HG02870 (cell line): ENCODE measurements around the gene FNTB.

ENCODE experiments used
- ATAC-seq: cut with Tn5 transposase; IDR thresholded peaks from one replicate; pipeline ENCODE4 v1.9.1; 2021; ENCODE audit warnings: mild to moderate bottlenecking, moderate library complexity; ENCODE audit not compliant: unreplicated experiment

The FNTB gene

DNA sequence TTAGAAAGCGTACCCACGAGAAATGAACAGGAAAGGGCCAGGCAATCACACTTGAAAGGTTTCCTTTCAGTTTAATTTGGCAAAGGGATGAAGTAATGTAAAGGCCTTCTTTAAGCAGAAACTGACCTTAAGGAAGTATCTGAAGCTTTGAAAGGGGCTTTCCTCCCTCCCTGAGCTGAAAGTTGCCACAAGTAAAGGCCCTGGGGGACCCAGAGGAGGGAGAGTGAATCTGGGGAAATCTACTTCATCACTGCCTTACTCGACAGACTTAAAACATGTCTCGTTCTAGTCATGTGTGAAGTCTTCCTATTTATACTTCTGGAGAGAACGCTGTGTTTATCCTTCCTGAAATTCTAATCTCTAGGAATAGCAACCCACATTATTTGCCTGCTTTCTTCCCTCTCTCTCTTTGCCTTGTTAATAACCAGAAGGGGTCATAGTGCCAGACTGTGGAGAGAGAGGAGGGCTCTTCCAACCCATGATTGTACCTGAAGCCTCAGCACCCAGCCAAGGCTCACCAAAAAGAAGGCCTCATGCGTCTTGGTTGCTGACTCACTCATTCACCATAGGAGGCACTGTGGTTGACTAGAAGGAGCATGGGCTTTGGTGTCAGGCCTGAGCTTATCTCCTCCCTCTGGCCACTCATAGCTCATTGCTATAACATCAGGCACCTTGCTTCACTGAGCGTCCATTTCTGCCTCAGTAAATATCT, 33.9 kb upstream of the FNTB start:
- peak; percentile 84 for ATAC-seq

DNA sequence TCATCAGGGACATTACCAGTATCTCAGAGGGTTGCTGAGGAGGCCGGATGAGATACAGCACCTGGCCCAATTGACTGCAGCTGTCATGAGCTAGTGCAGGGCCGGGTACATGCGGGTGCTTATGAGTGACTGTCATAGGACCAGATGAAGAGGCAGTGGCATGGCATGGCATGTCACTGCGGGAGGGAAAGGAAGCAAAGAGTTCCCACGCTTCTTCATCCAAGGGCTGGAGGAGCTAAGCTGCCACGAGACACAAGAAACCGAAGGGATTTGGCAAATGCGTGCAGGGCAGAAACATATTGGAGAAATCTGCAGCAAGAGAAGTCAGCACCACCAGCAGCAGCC, 33.4 kb upstream of the FNTB start:
- no peak for ATAC-seq

DNA sequence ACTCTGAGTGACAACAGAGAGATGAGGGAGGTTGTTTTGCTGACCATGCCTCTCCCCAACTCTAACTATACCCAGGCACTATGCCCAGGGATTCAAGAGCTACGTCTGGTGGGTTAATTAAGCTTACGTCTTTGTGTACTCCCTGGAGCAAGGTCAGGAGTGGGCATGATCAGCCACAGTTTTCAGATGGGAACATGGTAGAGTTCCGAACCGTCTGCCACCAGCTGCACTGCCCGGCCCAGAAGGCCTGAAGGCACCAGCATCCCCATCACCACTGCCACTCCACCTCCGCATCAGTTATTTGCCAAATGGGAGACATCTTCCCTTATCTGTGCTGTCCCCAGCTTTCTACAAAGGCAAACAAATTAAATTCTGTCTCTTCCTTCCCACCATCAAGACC, 33.0 kb upstream of the FNTB start:
- no peak for ATAC-seq

DNA sequence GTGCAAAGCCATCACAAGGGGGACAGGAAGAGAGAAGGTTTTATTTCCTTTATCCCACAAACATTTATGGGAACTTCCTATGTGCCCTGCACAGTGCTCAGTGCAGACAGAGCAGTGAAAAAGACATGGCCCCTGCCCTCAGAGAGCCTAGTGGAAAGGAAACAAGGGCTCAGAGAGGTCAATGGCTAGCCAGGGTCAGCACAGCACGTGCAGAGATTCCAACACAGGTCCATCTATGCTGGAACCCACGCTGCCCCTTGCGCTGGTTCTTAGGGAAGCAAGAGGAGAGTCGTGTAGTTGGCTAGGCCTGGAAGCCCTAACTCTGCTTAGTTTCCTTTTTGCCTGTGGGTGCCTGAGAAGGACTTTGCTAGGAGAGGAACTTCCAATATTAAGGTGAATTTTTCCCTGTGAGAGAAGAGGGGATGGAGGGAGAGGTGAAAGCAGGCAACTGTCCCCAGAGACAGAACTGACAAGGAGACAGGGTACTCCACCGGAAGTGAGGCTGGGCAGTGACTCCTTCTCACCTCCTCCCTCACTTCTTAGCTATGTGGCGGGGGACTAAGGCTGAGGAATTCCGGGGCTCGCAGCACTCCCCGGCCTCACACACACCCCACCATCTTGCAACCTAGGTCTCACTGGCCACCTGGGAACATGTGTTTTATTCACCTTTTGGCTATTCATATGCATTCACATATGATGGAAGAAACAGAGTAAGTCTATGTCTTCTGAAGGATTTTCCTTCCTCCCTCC, 32.0 kb upstream of the FNTB start:
- ATAC-seq = no peak

DNA sequence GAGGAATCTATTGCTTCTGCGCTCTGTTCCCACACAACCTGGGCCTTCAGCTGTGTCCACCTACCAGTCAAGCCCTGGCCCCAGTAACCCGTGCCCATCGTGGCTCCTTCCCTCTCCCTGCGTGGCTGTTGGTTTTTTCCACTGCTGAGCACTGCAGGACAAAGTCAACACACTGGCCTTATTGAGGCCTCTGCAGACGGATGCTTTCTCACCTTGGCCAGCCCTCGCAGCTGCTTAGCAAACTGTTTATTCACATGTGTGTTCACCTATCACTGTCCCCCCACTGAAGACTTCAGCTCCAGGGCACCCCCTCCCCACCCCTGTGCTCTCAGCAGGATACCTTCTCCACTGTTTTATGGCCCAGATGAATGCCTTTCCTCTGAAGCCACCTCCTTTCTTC, 31.4 kb upstream of the FNTB start:
- ATAC-seq = no peak

DNA sequence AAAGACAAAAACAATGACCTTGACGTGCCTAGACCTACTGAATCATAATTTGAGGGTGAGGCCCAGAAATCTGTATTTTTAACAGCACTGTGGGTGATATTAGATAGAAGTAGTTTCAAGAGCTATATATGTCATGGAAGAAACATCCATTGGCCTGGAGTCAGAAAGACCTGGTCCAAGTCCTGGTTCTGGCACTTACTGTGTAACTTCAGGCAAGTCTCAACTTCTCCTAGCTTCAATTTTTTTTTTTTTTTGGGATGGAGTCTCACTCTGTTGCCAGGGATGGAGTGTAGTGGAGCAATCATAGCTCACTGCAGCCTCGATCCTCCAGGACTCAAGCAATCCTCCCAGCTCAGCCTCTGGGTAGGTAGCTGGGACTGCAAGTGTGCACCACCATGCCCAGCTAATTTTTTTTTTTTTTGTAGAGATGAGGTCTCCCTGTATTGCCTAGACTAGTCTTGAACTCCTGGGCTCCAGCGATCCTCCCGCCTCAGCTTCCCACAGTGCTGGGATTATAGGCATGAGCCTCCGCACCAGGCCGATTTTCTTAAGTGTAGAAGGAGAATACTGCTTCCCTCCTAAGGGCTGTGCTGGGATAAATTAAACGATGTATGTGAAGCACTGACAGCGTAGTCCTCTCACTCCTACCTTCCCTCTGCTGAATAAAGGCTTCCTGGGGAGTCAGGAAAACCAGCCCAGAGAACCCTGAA, 29.8 kb upstream of the FNTB start:
- ATAC-seq = no peak

DNA sequence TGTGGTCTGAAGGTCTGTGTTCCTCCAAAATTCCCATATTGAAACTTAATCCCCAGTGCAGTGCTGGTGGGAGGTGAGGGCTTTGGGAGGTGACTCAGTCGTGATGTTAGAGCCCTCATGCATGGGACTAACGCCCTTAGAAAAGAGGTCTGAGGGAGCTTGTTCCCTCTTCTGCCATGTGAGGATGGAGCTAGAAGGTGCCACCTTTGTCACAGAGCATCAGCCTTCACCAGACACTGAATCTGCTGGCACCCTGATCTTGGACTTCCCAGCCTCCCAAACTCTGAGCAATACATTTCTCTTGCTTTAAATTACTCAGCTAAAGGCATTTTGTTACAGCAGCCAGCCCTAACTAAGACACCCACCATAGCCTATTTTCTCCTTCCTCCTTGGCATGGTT, 28.5 kb upstream of the FNTB start:
- ATAC-seq = no peak

DNA sequence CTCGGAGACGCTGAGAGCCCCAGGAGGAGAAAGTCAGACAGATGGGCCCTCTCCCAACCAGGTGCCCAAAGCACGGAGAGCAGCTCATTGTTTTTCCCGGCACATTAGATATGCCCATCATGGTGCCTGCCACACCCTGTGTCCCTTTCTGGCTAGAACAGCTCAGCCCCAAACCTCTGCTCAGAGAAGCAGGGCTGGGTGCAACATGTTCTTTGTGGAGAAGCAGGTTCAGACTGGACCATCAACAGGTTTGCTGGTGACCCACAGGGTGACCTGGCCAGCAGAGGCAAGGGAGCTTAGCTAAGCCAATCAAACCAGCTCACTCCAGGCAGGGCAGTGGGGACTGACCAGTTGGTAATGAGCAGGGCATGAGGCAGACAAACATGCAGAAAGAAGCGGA, 28.0 kb upstream of the FNTB start:
- ATAC-seq = no peak

DNA sequence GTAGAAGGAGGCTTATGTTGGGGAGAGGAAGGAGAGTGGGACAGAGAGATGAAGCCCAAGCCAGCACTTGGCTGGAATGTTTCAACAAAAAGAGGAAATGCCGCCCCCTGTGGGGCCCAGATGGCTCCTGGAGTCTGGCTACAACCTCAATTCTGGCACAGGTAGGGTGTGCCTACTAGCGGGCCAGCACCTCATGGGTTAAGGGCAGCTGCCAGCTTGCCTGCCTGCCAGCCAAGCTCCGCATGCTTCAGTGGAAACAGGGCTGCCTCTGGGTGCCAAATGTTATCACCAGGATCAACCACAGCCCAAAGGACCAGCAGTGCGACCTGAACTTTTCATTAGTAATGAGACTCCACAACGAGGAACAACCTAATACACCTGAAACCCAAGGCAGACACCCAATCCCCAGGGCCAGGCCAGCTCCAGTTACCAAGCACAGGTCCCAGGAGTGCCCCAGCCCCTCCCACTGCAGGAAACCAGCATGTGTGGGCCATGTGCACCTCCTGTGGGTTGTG, 25.9 kb upstream of the FNTB start:
- no peak for ATAC-seq

DNA sequence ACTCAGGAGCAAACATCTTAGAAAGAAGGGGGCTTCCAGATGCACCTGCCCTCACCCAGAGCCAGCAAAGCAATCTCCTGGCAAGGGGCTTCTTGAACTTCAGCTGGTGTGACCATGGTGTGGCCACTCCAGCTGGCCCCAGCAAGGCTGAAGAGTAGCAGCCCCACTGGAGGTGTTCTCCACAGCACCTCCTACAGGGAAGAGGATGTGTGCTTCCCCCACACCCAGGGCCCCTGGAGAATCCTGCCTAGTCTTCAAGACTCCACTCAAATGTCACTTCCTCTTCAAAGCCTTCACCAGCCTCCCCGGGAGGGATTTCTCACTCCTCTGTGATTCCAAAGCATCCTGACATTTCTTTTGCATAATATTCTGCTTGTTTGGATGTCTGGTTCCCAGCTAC, 23.1 kb upstream of the FNTB start:
- no peak for ATAC-seq

DNA sequence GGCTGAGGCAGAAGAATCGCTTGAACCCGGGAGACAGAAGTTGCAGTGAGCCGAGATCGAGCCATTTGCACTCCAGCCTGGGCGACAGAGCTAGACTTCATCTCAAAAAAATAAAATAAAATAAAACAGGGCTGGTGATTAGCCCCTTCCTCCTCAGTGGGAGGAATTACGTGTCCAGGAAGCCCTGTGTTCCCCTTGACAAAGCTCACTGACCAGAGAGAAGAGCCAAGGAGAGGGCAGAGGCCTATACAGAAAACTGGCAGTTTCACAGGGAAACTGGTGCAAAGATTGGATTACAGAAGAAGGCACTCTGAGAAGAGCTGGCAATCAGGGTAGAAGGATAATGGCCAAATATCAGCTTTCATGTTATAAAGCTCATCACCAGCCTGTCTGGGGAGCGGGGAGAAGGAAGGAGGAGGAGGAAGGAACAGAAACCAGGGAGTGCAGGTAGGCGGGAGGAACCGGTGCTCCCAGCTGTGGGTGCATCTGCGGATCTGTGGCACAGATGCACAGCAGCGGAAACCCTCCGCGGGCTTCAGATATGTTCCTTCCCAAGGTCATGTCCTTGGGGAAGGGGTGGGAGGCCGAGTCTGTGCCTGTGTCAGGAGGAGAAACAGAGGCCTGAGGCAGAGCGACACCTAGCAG, 21.2 kb upstream of the FNTB start:
- no peak for ATAC-seq

DNA sequence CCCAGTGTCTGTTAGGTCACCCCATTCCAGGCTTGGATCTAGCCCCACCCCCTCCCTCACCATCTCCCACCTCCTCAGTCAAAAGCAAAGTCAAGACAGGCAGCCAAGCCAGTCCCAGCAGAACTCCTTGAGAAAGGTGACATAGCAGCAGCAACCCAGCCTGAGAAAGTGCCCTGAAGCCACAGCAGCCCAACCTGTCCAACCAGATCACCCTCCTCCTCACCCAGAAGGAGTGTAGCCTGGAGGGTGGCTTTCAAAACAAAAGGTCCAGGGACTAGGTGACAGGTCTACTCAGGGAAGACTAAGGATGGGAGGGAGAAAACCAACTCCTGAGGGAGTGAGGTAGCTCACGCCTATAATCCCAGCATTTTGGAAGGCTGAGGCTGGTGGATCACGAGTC, 19.7 kb upstream of the FNTB start:
- ATAC-seq = no peak

DNA sequence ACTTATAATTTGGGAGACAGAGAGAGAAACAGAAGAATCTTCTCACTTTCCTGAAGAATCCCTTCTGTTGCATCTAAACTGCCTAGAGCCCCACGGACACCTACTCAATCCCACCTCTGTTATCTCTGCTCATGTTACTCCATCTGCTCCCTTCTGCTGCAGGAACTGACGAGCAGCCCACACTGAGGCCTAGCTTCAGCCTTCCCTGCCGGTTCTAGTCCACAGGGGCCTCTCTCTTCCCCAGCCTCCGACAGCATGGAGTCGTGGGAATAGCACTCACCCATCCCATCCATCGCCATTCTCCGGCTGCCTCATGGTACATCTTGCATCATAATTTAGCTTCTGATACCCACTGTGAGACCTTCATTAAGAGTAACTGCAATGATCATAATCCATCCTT, 18.5 kb upstream of the FNTB start:
- no peak for ATAC-seq

DNA sequence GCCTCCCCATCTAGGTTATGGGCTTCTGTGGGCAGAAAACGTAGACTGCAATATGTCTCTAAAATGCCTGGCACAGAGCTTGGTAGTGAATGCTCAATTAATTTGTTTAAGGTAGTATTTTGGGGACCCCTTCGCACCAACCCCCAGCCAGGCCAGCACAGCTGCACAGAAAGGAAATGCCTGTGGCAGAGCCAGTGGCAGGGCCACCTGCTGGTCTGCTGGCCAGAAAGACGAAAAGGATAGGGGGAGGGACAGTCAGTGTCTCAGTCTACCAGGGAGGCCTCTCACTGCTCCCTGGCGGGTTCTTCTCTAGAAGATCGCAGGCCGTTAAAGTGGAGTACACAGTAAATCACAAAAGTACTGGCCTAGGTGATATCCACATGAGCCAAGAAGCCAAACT, 18.0 kb upstream of the FNTB start:
- no peak for ATAC-seq

DNA sequence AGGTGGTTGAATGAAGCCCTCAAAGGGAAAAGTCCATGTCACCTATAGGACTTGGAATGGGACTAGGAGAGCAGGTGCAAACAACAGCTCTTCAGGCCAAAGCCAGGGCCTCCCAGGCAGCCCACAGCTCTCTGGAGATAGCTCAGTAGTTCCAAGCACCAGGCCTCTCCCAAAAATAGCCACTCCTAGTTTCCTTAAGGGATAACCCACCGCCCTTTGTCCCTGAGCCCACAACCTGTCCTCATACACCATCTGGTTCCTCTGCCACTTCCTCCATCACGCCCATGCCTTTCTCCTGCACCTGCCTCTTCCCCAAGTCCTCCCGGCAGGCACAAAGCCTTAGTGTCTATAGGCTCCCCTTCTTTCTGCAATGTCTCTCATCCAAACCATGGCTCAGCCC, 16.7 kb upstream of the FNTB start:
- no peak for ATAC-seq

DNA sequence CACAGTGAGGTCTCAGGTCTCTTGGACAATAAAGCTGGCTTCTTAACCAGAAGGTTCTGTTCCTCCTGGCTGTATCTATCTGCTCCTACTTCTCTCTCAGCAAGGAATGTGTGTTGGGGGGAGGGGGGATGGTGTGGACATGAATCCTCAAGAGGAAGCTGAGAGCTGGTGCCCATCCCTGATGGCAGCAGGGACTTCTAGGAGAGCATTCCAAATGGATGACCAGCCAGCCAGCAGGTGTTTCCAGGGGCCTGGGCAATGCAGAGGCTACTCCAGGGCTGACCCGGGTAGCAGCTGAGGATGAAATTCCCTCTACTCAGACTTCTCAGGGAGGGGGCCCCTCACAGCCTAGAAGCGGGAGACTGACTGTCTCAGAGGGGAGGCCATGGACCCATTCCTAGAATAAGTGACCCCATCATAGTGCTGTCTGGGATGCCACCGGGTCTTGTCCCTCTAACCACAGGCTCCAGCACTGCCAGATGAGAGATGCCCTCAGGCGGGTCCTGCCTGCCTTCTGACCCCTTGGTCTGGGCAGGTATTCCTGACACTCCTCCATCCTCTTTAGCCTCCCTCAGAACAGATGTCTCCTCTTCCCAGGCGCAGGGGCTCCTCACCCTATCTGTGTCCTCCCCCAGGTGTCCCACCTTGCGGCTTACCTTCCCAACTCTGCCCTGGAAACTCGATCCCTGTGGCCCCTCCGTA, 15.8 kb upstream of the FNTB start:
- no peak for ATAC-seq

DNA sequence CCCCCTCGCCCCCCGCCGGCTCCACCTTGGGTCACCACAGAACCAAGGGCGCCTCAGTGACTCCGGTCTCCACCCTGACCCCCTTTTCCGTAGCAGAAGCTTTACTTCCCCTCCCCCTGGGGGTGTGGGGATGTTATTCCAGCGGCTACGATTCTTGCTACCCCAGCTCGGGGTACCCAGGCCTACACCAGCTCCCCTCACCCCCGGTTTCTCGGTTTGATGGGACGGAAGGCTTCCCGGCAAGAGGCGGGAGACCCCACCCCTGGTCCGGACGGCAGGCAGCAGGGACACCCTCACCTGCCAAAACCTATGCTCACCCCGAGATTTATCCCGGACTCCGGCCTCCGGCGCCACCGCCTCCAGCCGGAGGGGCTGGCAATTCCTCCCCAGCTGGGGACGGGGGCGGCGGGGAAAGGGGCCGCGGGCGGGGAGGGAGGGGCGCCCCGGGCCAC, 15.2 kb upstream of the FNTB start:
- no peak for ATAC-seq

DNA sequence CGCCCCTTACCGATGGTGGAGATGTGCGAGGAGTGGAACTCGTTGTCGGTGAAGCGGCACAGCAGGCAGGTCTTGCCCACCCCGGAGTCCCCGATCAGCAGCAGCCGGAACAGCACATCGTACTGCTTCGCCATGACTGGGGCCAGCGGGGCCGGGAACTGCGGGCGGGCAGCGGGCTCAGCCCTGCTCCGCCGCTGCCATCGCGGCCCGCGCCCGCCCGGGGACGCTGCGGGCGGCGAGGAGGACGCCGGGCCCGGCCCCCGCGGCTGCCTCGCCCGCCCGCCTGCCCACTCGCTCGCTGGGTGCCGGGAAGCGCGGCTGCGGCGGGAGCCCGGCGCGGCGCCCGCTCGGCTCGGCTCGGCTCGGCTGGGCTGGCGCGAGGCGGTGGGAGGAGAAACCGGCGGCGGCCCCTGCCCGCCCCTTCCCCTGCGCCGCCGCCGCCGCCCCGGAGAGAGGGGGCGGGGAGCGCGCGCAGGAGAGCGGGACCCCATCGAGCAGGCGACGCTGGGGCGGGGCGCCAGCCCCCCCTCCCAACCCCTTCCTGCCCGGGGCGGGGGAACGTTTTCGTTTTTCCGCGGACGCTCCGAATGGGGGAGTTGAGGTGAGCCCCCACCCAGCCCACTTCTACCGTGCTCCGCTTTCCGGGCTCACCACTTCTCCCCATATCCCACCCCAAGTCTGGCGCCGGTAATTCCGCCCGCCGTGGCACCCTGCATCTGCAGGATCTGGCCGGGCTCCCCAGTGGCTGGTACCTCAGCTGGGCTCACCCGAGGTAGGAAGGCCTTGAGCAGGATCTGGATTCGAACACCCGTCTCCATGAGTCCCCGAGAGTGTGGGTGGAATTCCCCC, 14.5 kb upstream of the FNTB start, which contains the start of gene RAB15:
TSS of gene RAB15 (minus strand) at position 394 of the 849 bp plus-strand sequence. CDS start at position 134, 260 bp downstream.
- ATAC-seq = peak; percentile 49

DNA sequence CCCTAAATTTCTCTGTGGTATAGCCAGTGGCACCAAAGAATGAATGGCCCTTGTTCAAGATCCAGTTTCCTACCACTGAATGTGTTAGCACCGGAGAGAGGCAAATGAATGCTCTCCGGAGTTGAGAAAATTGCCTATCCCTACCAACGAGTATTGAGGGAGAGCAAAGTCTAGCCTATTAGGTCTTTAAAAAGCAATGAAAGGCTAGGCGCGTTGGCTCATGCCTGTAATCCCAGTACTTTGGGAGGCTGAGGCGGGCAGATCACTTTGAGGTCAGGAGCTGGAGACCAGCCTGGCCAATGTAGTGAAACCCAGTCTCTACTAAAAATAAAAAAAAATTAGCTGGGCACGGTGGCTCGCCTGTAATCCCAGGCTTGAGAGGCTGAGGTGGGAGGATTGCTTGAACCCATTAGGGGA, 13.7 kb upstream of the FNTB start:
- no peak for ATAC-seq

DNA sequence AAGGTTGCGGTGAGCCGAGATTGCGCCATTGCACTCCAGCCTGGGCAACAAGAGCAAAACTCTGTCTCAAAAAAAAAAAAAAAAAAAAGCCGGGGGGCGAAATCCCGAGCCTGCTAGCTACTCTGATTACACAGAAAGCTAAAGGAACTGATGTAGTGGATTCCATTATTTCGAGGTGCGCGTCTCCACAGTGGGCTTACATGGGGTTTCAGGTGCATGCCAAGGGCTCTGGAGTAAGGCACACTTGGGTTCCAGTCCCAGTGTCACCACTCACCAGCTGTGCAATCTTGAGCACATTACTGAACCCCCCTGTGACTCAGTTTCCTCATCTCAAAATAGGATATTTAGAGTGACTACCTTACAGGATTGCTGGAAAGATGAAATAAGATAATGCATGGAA, 12.9 kb upstream of the FNTB start:
- ATAC-seq = no peak
